ENCODE results near the gene TMEM219. TPM values are rescaled to one million over a fixed set of nuclear protein-coding genes. Genes with fewer than 3 reads are reported as not detected.

TMEM219 gene
- total and polyA plus RNA-seq, 9 of the 15 experiments (the other 6 are each of a cell fraction or from before 2014, with no cell fraction given), result 35.3 to 62.8 (median 55.5) TPM

DNA sequence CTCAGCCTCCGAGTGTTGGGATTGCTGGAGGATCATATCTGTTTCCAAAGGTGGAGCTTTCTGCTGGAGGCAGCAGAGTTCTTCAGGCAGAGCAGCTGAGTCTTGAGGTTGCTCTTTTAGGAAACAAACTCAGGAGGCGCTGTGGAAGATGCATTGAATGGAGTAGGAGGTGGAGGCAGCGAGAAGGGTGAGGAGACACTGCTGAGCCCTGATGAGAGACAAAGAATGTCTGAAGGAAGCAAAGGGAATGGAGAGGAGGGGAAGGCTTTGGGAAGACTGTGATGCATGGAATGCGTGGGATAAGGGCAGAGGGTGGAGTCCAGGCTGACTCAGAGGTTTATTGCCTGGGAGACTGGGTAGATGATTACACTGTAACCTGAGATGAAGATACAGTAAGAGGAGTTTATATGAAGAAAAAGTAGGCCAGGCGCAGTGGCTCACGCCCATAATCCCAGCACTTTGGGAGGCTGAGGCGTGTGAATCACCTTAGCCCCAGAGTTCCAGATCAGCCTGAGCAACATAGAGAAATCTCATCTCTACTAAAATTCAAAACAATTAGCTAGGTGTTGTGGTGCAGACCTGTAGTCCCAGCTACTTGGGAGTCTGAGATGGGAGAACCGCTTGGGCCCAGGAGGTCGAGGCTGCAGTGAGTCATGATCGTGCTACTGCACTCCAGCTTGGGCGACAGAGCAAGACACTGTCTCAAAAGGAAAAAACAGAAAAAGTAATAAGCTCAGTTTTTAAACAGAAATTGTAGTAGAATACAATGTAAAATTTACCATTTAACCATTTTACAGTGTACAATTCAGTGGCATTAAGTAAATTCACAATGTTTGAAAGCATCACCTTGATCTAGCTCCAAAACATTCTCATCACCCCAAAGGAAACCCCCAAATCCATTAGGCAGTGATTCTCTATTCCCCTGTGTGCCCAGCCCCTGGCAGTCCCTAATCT is 17.8 kb upstream of the TMEM219 start (continued):
- TF ChIP-seq, protein P1, sequence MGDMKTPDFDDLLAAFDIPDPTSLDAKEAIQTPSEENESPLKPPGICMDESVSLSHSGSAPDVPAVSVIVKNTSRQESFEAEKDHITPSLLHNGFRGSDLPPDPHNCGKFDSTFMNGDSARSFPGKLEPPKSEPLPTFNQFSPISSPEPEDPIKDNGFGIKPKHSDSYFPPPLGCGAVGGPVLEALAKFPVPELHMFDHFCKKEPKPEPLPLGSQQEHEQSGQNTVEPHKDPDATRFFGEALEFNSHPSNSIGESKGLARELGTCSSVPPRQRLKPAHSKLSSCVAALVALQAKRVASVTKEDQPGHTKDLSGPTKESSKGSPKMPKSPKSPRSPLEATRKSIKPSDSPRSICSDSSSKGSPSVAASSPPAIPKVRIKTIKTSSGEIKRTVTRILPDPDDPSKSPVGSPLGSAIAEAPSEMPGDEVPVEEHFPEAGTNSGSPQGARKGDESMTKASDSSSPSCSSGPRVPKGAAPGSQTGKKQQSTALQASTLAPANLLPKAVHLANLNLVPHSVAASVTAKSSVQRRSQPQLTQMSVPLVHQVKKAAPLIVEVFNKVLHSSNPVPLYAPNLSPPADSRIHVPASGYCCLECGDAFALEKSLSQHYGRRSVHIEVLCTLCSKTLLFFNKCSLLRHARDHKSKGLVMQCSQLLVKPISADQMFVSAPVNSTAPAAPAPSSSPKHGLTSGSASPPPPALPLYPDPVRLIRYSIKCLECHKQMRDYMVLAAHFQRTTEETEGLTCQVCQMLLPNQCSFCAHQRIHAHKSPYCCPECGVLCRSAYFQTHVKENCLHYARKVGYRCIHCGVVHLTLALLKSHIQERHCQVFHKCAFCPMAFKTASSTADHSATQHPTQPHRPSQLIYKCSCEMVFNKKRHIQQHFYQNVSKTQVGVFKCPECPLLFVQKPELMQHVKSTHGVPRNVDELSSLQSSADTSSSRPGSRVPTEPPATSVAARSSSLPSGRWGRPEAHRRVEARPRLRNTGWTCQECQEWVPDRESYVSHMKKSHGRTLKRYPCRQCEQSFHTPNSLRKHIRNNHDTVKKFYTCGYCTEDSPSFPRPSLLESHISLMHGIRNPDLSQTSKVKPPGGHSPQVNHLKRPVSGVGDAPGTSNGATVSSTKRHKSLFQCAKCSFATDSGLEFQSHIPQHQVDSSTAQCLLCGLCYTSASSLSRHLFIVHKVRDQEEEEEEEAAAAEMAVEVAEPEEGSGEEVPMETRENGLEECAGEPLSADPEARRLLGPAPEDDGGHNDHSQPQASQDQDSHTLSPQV (IDR thresholded peaks at IDR 0.05), result no peak
- TF ChIP-seq HDAC1 (IDR thresholded peaks at IDR 0.05) (peak in 1 of 2 experiments; percentile 60; a peak in 2 of 4 replicates), REST (IDR thresholded peaks at IDR 0.05; ENCODE audit: borderline replicate concordance) (no peak), REST (CRISPR knock-in tag; IDR thresholded peaks at IDR 0.05; ENCODE audit: low read depth) (no peak), SRSF7 (optimal IDR thresholded peaks at IDR 0.05; ENCODE audit: low read depth, low read length) (no peak), FOXA1 (IDR thresholded peaks at IDR 0.05; ENCODE audit: borderline replicate concordance) (no peak), ASH1L (IDR thresholded peaks at IDR 0.05; ENCODE audit: borderline replicate concordance, low read depth, partially characterized antibody) (no peak)
- TF ChIP-seq, protein P2, sequence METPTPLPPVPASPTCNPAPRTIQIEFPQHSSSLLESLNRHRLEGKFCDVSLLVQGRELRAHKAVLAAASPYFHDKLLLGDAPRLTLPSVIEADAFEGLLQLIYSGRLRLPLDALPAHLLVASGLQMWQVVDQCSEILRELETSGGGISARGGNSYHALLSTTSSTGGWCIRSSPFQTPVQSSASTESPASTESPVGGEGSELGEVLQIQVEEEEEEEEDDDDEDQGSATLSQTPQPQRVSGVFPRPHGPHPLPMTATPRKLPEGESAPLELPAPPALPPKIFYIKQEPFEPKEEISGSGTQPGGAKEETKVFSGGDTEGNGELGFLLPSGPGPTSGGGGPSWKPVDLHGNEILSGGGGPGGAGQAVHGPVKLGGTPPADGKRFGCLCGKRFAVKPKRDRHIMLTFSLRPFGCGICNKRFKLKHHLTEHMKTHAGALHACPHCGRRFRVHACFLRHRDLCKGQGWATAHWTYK (CRISPR knock-in tag; IDR thresholded peaks at IDR 0.05), result no peak
- TF ChIP-seq, protein P3, sequence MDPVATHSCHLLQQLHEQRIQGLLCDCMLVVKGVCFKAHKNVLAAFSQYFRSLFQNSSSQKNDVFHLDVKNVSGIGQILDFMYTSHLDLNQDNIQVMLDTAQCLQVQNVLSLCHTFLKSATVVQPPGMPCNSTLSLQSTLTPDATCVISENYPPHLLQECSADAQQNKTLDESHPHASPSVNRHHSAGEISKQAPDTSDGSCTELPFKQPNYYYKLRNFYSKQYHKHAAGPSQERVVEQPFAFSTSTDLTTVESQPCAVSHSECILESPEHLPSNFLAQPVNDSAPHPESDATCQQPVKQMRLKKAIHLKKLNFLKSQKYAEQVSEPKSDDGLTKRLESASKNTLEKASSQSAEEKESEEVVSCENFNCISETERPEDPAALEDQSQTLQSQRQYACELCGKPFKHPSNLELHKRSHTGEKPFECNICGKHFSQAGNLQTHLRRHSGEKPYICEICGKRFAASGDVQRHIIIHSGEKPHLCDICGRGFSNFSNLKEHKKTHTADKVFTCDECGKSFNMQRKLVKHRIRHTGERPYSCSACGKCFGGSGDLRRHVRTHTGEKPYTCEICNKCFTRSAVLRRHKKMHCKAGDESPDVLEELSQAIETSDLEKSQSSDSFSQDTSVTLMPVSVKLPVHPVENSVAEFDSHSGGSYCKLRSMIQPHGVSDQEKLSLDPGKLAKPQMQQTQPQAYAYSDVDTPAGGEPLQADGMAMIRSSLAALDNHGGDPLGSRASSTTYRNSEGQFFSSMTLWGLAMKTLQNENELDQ (CRISPR knock-in tag; IDR thresholded peaks at IDR 0.05; ENCODE audit: borderline replicate concordance), result no peak
